Motor neuron (in vitro differentiated cells): ENCODE results near the gene CCDC137. TPM values are rescaled to one million over a fixed set of nuclear protein-coding genes. Genes with fewer than 3 reads are reported as not detected.

ENCODE experiments used
- ATAC-seq, 8 experiments: fragments of 200-7000 bp; cut with Tn5 transposase; replicated peaks in 6 of 8; 2 replicates each; pipeline ENCODE4 v1.8.0; 2021; ENCODE audit warnings: mild to moderate bottlenecking in 8 of 8, moderate library complexity in 8 of 8
- H3K27ac ChIP-seq, 2 donors: fragments of 250-450 bp; sonication (Bioruptor Pico); 2 replicates each; pipeline ENCODE4 v1.9.0; 2021; ENCODE audit warnings: antibody characterized with exemption in 2 of 2, mild to moderate bottlenecking in 2 of 2, moderate library complexity in 1 of 2
- H3K4me1 ChIP-seq, 2 donors: fragments of 250-450 bp; sonication (Bioruptor Pico); replicated peaks in 1 of 2; 2 replicates each; pipeline ENCODE4 v1.6.1; 2021; ENCODE audit warnings: antibody characterized with exemption in 2 of 2, mild to moderate bottlenecking in 2 of 2, moderate library complexity in 1 of 2
- H3K4me3 ChIP-seq, 5 donors: fragments of 250-450 bp; sonication (Bioruptor Pico); 2 replicates each; pipeline ENCODE4 v1.9.0; 2021; ENCODE audit warnings: antibody characterized with exemption in 5 of 5, mild to moderate bottlenecking in 5 of 5, moderate library complexity in 4 of 5
- WGBS, 10 experiments: fragments of 450-650 bp; shearing (Covaris generic); methylation state at CpG; one replicate each; pipeline ENCODE4 v1.0.0; 2022; 5-methylcytosine and 5-hydroxymethylcytosine counted together
- in situ Hi-C, 9 experiments: fragments of 400-800 bp; cut with MboI; loops; one replicate each; pipeline ENCODE4 v1.15.0; 2021; ENCODE audit warnings: low sequenced_read_pairs in 9 of 9, low pct_unique_long_range_greater_than_20kb in 2 of 9; ENCODE audit not compliant: unreplicated experiment in 9 of 9
- total RNA-seq, 8 experiments: library from RNA; unstranded; fragments of 300-600 nt; gene quantifications; 2 replicates each; pipeline versions ENCODE4 v1.2.3 to v1.2.4, GENCODE V29; 2022

Gene CCDC137
- total RNA-seq, 8 experiments from 2014 or later, result 9.1 to 34.6 (median 22.5) TPM

DNA sequence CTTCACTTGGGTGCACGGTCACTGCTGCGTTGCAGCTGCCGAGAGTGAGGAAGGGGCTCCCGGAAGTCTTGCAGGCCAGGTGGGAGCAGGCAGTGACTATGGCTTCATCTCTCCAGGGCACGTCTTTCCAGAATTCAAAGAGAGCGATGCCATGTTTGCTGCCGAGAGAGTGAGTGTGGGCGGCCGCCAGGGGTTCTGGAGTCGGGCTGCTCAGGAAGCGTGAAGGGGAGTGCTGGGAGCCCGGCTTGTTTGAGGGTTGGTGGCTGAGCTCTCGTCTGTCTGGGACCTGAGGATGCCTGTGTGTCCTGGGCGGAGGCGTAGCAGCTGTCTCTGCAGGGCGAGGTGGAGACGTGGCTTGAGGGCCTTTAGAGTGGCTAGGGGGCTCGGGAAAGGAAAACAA is 23.5 kb downstream of the CCDC137 start:
- in situ Hi-C loops, result no loop called here
- H3K27ac ChIP-seq, result no peak overlapping the region
- peaks cover 0 to under 1% of the 10 kb centered on the region in 2 donors for H3K4me1 ChIP-seq
- 88 to 100% (median 95%) methylated on average over 3 to 12 of the region's 18 CpGs; no CpG with 5 or more reads in 5 of the 10 experiments for WGBS, 10 experiments
- no peak for ATAC-seq
- no peak overlapping the region for H3K4me3 ChIP-seq

DNA sequence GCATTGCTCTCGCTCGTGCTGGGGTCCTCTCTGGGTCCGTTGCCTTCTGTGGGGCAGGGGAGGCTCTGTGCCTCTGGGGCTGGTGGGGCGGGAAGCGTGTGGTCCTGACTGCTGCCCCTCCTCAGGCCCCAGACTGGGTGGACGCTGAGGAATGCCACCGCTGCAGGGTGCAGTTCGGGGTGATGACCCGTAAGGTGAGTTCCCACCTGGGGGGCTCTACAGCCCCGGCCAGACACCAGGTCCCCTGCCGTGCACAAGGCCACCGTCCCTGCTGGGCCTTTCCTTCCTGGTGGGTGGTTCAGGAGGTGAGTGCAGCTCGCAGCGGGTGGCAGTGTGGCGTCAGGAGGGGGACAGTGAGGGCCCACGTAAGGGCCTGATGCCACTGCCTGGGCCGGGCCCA is 24.0 kb downstream of the CCDC137 start:
- no peak for ATAC-seq
- in situ Hi-C loops, result no loop called here
- H3K4me3 ChIP-seq, result no peak overlapping the region
- 70 to 100% (median 91%) methylated on average over 1 to 6 of the region's 17 CpGs; no CpG with 5 or more reads in 6 of the 10 experiments for WGBS, 10 experiments
- no peak overlapping the region for H3K27ac ChIP-seq
- no peaks in the 10 kb centered on the region for H3K4me1 ChIP-seq

DNA sequence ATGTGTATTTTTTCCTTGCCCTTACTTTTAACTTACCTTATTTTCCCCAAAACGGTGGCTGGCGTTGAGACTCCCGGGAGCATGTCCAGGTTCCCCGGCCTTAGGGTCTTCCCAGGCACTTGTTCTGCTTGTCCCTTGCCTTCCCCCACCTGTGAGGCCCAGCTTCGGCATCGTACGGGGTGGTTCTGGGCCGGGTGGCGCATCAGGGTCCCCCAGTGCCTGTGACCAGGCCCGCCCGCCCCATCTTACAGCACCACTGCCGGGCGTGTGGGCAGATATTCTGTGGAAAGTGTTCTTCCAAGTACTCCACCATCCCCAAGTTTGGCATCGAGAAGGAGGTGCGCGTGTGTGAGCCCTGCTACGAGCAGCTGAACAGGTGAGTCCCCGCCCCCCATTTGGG is 24.7 kb downstream of the CCDC137 start:
- Histone ChIP-seq H3K27ac (no peak overlapping the region), H3K4me1 (no peaks in the 10 kb centered on the region), H3K4me3 (no peak overlapping the region)
- ATAC-seq, result no peak
- 89 to 100% (median 94%) methylated on average over 1 to 13 of the region's 18 CpGs; no CpG with 5 or more reads in 5 of the 10 experiments for WGBS, 10 experiments
- in situ Hi-C loops, result no loop called here

DNA sequence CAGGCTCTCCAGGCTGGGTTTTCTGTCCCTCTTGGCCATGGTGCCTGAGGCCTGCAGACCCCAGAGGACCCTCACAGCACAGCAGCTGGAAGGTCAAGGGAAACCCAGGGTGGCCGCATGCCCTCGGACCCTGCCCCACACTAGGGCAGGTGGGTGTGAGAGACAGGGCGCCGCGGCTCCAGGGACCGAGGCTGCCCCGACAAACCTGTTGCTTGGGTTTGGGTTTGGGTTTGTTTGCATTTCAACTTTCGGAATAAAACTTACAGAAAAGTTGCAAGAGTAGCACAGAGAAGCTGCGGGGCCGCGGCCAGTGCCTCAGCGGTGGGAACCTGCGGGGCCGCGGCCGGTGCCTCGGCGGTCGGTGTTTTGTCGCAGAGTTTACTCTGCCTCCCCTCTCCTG is 25.1 kb downstream of the CCDC137 start:
- ATAC-seq, result no peak
- in situ Hi-C loops, result no loop called here
- Histone ChIP-seq H3K4me1 (no peaks in the 10 kb centered on the region), H3K4me3 (no peak overlapping the region), H3K27ac (no peak overlapping the region)
- 90 to 100% (median 94%) methylated on average over 2 to 8 of the region's 20 CpGs; no CpG with 5 or more reads in 6 of the 10 experiments for WGBS, 10 experiments

DNA sequence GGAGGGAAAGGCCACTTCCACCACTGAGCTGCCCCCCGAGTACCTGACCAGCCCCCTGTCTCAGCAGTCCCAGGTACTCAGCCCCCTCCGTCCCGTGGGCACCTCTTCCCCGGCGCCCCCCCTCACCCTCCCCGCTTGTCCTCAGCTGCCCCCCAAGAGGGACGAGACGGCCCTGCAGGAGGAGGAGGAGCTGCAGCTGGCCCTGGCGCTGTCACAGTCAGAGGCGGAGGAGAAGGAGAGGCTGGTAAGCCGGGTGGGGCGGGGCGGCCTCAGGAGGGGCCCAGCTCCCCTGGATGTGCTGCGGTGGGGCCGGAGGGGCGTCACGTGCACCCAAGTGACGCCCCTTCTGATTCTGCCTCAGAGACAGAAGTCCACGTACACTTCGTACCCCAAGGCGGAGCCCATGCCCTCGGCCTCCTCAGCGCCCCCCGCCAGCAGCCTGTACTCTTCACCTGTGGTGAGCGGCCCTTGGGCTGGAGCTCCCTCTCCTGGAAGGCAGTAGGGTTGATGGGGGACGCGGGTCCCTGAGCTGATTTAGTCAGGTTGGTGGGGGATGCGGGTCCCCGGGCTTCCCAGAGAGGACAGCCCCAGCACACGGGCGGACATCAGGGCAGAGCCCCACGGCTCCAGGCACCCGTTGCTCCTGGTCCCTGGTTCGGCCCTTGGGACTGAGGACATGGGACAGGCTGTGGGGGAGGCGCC is 27.1 kb downstream of the CCDC137 start:
- ATAC-seq, result peak in 2 of 8 experiments; percentile 2 to 8
- in situ Hi-C loops, result no loop called here

DNA sequence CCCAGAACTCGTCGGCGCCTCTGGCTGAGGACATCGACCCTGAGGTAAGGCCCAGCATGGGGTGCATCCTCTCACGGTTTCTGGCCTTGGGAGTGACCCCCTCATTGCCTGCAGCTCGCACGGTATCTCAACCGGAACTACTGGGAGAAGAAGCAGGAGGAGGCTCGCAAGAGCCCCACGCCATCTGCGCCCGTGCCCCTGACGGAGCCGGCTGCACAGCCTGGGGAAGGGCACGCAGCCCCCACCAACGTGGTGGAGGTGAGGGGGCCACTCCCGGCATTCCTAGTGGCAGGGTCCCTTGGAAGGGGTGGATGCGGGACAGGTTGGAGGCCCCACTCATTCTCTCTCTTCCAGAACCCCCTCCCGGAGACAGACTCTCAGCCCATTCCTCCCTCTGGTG is 28.3 kb downstream of the CCDC137 start:
- H3K27ac ChIP-seq, result no peak overlapping the region
- H3K4me3 ChIP-seq, result no peak overlapping the region
- no peaks in the 10 kb centered on the region for H3K4me1 ChIP-seq
- 79 to 95% (median 86%) methylated on average over 1 to 12 of the region's 19 CpGs; no CpG with 5 or more reads in 6 of the 10 experiments for WGBS, 10 experiments
- ATAC-seq, result peak in 3 of 8 experiments; percentile 3 to 8 (median 6)
- in situ Hi-C loops, result no loop called here

More for the DNA sequence above, 27.1 kb downstream of the CCDC137 start:
- no peak overlapping the region for H3K27ac ChIP-seq
- H3K4me3 ChIP-seq, result no peak overlapping the region
- WGBS, 10 experiments, result 88% methylated on average over 5 of the region's 35 CpGs; no CpG with 5 or more reads in 9 of the 10 experiments
- H3K4me1 ChIP-seq, result no peaks in the 10 kb centered on the region

DNA sequence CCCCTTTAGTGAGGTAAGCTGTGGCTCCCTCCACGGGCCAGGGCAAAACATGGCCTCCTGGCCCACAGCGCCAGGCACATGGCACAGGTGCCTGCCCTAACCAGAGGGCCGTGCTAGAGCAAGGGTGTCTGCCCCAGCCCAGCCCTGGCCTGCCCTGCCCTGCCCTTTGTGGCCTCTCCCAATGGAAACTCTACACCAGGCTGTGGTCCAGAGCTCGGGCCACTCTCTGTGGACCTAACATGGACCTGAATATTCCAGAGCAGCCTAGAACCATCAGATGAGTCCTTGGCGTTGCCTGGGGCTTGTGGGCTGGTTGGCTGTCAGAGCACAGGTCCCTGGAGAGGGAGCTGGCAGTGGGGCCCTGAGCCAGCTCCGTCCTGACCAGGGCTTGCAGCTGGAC is 28.7 kb downstream of the CCDC137 start:
- in situ Hi-C loops, result no loop called here
- H3K27ac ChIP-seq, result no peak overlapping the region
- H3K4me3 ChIP-seq, result no peak overlapping the region
- 67 to 100% (median 90%) methylated on average over 2 to 5 of the region's 6 CpGs; no CpG with 5 or more reads in 7 of the 10 experiments for WGBS, 10 experiments
- H3K4me1 ChIP-seq, result no peaks in the 10 kb centered on the region
- ATAC-seq, result peak in 7 of 8 experiments; percentile 2 to 86 (median 12)

DNA sequence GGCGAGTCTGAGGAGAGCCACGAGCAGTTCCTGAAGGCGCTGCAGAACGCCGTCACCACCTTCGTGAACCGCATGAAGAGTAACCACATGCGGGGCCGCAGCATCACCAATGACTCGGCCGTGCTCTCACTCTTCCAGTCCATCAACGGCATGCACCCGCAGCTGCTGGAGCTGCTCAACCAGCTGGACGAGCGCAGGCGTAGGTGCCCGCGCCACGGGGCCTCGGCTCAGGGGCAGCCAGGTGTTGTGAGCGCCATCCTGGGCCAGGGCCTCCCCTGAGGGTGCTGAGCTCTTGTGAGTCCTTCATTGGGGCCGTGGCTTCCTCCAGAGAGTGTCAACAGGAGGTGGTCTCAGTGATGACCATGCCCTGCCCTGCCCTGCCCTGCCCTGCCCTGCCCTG is 29.3 kb downstream of the CCDC137 start:
- Histone ChIP-seq H3K4me1 (no peaks in the 10 kb centered on the region), H3K27ac (no peak overlapping the region), H3K4me3 (no peak overlapping the region)
- 80 to 93% methylated on average over 3 of the region's 22 CpGs; no CpG with 5 or more reads in 8 of the 10 experiments for WGBS, 10 experiments
- in situ Hi-C loops, result no loop called here
- ATAC-seq, result peak in 3 of 8 experiments; percentile 6 to 12 (median 10)

DNA sequence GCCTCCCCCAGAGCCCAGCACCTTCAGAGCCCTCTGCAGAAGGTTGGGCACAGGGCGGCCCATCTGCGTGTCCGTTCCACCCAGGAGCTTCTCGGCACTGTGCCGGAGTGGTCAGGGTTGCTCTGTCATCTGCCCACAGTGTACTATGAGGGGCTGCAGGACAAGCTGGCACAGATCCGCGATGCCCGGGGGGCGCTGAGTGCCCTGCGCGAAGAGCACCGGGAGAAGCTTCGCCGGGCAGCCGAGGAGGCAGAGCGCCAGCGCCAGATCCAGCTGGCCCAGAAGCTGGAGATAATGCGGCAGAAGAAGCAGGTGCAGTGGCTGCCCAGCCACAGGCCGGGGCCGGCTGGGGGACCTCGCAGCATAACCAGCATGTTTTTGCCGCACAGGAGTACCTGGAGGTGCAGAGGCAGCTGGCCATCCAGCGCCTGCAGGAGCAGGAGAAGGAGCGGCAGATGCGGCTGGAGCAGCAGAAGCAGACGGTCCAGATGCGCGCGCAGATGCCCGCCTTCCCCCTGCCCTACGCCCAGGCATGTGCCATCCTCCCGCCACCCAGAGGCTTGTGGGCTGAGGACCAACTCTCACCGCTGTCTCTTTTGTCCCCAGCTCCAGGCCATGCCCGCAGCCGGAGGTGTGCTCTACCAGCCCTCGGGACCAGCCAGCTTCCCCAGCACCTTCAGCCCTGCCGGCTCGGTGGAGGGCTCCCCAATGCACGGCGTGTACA is 29.8 kb downstream of the CCDC137 start:
- ATAC-seq, result peak in 2 of 8 experiments; percentile 6 to 7
- 90 to 100% (median 97%) methylated on average over 1 to 7 of the region's 40 CpGs; no CpG with 5 or more reads in 4 of the 10 experiments for WGBS, 10 experiments
- no peak overlapping the region for H3K4me3 ChIP-seq
- in situ Hi-C loops, result no loop called here
- H3K4me1 ChIP-seq, result peaks cover 0 to 2% of the 10 kb centered on the region in 2 donors
- no peak overlapping the region for H3K27ac ChIP-seq

DNA sequence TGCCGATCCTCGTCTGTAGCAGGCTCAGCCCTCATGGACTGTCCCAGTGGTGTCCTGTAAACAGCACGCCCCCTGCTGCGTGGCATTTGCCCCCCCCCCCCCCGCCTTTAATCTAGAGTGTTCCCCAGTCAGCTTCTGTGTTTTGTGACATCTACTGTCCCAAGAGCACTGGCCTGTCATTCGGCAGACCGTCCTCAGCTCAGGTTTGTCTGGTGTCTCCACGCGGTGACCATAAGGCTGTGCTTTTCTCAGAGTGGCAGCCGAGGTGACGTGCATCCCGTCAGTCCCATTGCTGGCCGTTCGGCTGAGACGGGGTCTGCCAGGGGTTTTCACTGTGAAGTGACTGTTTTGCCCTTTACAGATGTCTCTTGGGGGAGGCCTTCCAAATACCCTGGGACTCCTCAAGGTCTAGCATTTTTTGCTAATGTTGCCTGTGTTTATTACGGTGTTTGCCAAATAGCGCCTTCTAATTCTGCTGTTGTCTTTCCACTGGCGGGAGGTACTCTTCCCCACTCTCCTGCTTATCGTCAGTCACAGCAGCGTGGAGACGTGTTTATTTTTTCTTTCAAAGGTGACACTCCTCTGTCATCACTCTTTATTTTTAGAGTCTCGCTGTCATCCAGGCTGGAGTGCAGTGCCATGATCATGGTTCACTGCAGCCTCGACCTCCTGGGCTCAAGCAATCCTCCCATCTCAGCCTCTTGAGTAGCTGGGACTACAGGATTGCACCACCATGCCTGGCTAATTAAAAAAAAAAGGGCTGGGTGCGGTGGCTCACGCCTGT is 30.9 kb downstream of the CCDC137 start:
- WGBS, 10 experiments, result 89 to 100% (median 100%) methylated on average over 1 to 15 of the region's 25 CpGs; no CpG with 5 or more reads in 1 of the 10 experiments
- Histone ChIP-seq H3K4me3 (no peak overlapping the region), H3K27ac (no peak overlapping the region), H3K4me1 (peaks cover 8 to 12% of the 10 kb centered on the region in 2 donors)
- in situ Hi-C loops, result no loop called here
- no peak for ATAC-seq

DNA sequence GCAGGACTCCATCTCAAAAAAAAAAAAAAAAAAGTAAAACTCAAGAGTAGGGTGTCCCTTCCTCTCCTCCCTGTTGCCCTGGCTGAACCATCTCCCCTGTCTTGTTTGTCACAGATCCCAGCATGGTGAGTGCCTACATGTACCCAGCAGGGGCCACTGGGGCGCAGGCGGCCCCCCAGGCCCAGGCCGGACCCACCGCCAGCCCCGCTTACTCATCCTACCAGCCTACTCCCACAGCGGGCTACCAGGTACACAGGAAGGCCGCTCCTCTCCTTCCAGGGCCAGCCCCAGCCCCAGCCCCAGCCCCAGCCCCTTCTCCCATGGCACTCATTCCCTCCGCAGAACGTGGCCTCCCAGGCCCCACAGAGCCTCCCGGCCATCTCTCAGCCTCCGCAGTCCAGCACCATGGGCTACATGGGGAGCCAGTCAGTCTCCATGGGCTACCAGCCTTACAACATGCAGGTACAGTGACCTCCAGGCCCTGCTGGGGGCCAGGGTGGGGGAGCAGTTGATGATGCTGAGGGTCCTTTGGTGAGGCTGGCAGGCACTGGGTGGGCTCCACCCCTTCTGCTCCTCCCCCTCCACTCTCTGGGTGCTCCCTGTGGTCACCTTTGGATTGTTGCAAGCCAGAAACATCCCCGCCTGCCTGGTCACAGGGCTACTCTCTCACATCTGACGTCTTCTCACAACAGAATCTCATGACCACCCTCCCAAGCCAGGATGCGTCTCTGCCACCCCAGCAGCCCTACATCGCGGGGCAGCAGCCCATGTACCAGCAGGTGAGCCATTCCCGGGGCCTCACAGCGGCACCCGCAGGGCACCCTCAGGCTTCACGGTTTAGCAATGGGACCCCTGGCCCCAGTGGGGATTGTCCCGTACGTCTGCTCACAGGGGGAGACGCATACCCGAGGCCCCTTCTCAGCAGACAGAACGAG is 34.1 kb downstream of the CCDC137 start:
- H3K4me1 ChIP-seq, result peaks cover 13 to 17% of the 10 kb centered on the region in 2 donors
- in situ Hi-C loops, result no loop called here
- no peak for ATAC-seq
- H3K4me3 ChIP-seq, result no peak overlapping the region
- H3K27ac ChIP-seq, result no peak overlapping the region
- 90 to 100% (median 93%) methylated on average over 2 to 5 of the region's 25 CpGs; no CpG with 5 or more reads in 6 of the 10 experiments for WGBS, 10 experiments
